Endodermal cell (in vitro differentiated cells): ENCODE data around the gene OBSL1. TPM values are rescaled to one million over a fixed set of nuclear protein-coding genes. Genes with fewer than 3 reads are reported as not detected.

Source experiments
- DNase-seq: peaks from one replicate; pipeline ENCODE4 v3.0.0-alpha.2; 2017
- H3K27ac ChIP-seq: 2 replicates; pipeline ENCODE4 v1.5.1; 2013; ENCODE audit warnings: mild to moderate bottlenecking, low read depth, low read length, moderate library complexity
- H3K27me3 ChIP-seq: 2 replicates; pipeline ENCODE4 v1.6.1; 2013; ENCODE audit warnings: mild to moderate bottlenecking, low read length, moderate library complexity; ENCODE audit not compliant: insufficient read depth, control insufficient read depth, poor library complexity, severe bottlenecking
- H3K36me3 ChIP-seq: 2 replicates; pipeline ENCODE4 v1.7.0; 2013; ENCODE audit warnings: mild to moderate bottlenecking, low read length, moderate library complexity; ENCODE audit not compliant: control insufficient read depth, insufficient read depth
- H3K4me1 ChIP-seq: one replicate; pipeline ENCODE4 v1.7.0; 2013; ENCODE audit warnings: low read length; ENCODE audit not compliant: control insufficient read depth, insufficient read depth
- H3K4me3 ChIP-seq: 2 replicates; pipeline ENCODE4 v1.5.1; 2013; ENCODE audit warnings: mild to moderate bottlenecking, low read length, moderate library complexity
- H3K9ac ChIP-seq: 2 replicates; pipeline ENCODE4 v1.6.1; 2013; ENCODE audit warnings: mild to moderate bottlenecking, low read length, moderate library complexity; ENCODE audit not compliant: poor library complexity, severe bottlenecking; ENCODE audit errors: extremely low read depth
- H3K9me3 ChIP-seq: 2 replicates; pipeline ENCODE4 v1.6.1; 2013; ENCODE audit warnings: mild to moderate bottlenecking, low read length, moderate library complexity; ENCODE audit not compliant: control insufficient read depth
- H3K27ac Mint-ChIP-seq: 2 replicates; pipeline ENCODE4 v1.8.0; 2020; ENCODE audit warnings: mixed read lengths
- H3K27me3 Mint-ChIP-seq: 2 replicates; pipeline ENCODE4 v1.8.0; 2021; ENCODE audit warnings: mild to moderate bottlenecking, mixed read lengths; ENCODE audit not compliant: insufficient read depth
- H3K36me3 Mint-ChIP-seq: 2 replicates; pipeline ENCODE4 v1.8.0; 2020; ENCODE audit warnings: low read depth, mixed read lengths
- H3K4me1 Mint-ChIP-seq: 2 replicates; pipeline ENCODE4 v1.8.0; 2020; ENCODE audit warnings: mixed read lengths
- H3K4me3 Mint-ChIP-seq: 2 replicates; pipeline ENCODE4 v1.8.0; 2020; ENCODE audit warnings: mild to moderate bottlenecking, moderate library complexity, mixed read lengths
- H3K9me3 Mint-ChIP-seq: 2 replicates; pipeline ENCODE4 v1.8.0; 2020; ENCODE audit warnings: mild to moderate bottlenecking, mixed read lengths
- CTCF ChIP-seq: fragments of 200-600 bp; sonication (generic); conservative IDR thresholded peaks from 2 replicates; pipeline ENCODE4 v1.5.0; 2021; ENCODE audit warnings: antibody characterized with exemption, mild to moderate bottlenecking
- WGBS, 2 experiments: methylation state at CpG; one replicate each; pipeline versions ENCODE4 v1.1.5 to v1.1.7; 2013; ENCODE audit warnings: missing lambda C conversion rate in 2 of 2, mixed read lengths in 1 of 2; ENCODE audit not compliant: insufficient coverage in 1 of 2, insufficient read length in 1 of 2; 5-methylcytosine and 5-hydroxymethylcytosine counted together
- total RNA-seq, 2 donors: library from RNA; stranded (reverse); fragmentation: NEBNext Ultra II Directional in 1 of 2; extraction: Animal tissue kit (Norgen Biotek cat#: 25700) in 1 of 2; gene quantifications; 2 replicates in 1 of 2; 3 replicates in 1 of 2; pipeline ENCODE4 v1.2.1, GENCODE V29; 2021

The OBSL1 gene
- total RNA-seq, 2 donors from 2014 or later = 156 to 162 TPM

DNA sequence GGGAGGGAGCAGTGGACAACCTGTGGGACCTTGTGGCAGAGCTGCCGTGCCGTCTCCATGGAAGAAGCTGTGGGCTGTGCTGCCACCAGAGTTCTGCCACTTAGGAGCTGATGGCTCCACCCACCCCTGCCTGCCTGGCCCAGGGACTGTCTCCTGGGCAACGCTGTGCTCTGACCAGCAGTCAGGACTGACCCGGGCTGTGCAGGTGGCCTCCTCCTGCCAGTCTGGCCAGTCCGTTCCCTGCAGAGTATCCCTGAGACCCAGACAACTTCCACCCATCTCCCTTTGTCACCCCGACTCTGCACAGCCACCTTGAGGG lies 44.3 kb downstream of the OBSL1 start:
- Histone ChIP-seq H3K27ac (no peak overlapping the region), H3K9me3 (no peaks in the 10 kb centered on the region), H3K4me1 (peaks cover 26% of the 10 kb centered on the region), H3K9ac (no peak overlapping the region), H3K36me3 (no peaks in the 10 kb centered on the region), H3K4me3 (no peak overlapping the region), H3K27me3 (peaks cover 41% of the 10 kb centered on the region)
- peaks cover 31% of the 10 kb centered on the region for H3K4me1 Mint-ChIP-seq
- TF ChIP-seq CTCF = no peak
- 70 to 85% methylated on average over 6 of the region's 6 CpGs for WGBS, 2 experiments
- no peak for DNase-seq
- no peaks in the 10 kb centered on the region for H3K36me3 Mint-ChIP-seq
- H3K27ac Mint-ChIP-seq = peak overlapping the region; percentile 13
- peaks cover 57% of the 10 kb centered on the region for H3K27me3 Mint-ChIP-seq
- H3K4me3 Mint-ChIP-seq = no peak overlapping the region
- no peaks in the 10 kb centered on the region for H3K9me3 Mint-ChIP-seq

- Mint-ChIP-seq H3K36me3 (no peaks in the 10 kb centered on the region), H3K27ac (no peak overlapping the region), H3K4me3 (peak overlapping the region; percentile 21), H3K27me3 (peaks cover 54% of the 10 kb centered on the region), H3K9me3 (no peaks in the 10 kb centered on the region), H3K4me1 (peaks cover 36% of the 10 kb centered on the region)
- Histone ChIP-seq H3K27me3 (peaks cover 35% of the 10 kb centered on the region), H3K4me3 (peak overlapping the region; percentile 28), H3K9me3 (no peaks in the 10 kb centered on the region), H3K27ac (no peak overlapping the region), H3K9ac (no peak overlapping the region), H3K36me3 (no peaks in the 10 kb centered on the region), H3K4me1 (peaks cover 26% of the 10 kb centered on the region)
- no peak for DNase-seq
- WGBS, 2 experiments = 70 to 82% methylated on average over 8 to 11 of the region's 11 CpGs
- no peak for TF ChIP-seq CTCF
Measured at GRCh38 chr2:219526320-219527075, 44.8 kb downstream of the OBSL1 start.

DNA sequence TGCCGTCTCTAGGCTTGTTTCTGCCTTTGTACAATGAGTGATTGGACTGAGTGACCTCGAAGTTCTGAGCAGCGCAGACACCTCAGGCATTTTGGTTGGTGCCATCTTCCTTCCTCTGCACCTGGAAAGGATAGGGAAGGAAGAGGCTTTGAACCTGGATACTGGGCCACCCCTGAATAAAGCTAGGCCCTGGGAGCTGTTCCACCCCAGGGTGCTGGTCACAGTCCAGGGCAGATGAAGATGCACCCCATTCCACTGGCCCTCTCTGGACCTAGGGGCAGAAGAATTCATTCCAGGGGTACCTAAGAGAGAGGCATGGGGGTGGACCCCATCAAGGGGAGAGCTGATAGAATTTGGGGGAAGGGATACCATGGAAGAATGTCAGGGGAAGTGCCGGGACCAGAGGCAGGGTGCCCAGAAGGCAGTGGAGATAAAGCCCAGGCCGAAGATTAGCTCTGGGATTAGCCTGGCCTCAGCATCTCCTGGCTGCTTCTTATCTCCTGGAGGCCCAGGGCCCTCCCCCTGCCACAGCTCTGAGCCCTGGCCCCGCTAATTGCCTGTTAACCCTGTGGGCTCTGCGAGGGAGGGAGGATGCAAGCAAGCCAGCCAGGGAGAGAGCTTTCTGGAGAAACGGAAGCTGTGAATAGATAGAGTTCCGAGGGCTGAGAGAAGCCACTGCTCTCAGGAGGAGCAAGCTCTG lies 45.7 kb downstream of the OBSL1 start:
- TF ChIP-seq CTCF = no peak
- Mint-ChIP-seq H3K36me3 (no peaks in the 10 kb centered on the region), H3K4me1 (peaks cover 37% of the 10 kb centered on the region), H3K27me3 (peaks cover 47% of the 10 kb centered on the region), H3K4me3 (peak overlapping the region; percentile 21), H3K27ac (peak overlapping the region; percentile 22), H3K9me3 (no peaks in the 10 kb centered on the region)
- H3K4me3 ChIP-seq = peak overlapping the region; percentile 28
- no peak overlapping the region for H3K9ac ChIP-seq
- DNase-seq = peak; percentile 89
- no peaks in the 10 kb centered on the region for H3K9me3 ChIP-seq
- peaks cover 30% of the 10 kb centered on the region for H3K4me1 ChIP-seq
- no peaks in the 10 kb centered on the region for H3K36me3 ChIP-seq
- H3K27me3 ChIP-seq = peaks cover 28% of the 10 kb centered on the region
- no peak overlapping the region for H3K27ac ChIP-seq
- 36 to 39% methylated on average over 2 to 9 of the region's 9 CpGs for WGBS, 2 experiments
